Keratinocyte (primary cell): ENCODE data around the gene AMBP. TPM values are rescaled to one million over a fixed set of nuclear protein-coding genes. Genes with fewer than 3 reads are reported as not detected.

ENCODE experiments used
- DNase-seq: peaks from one replicate; pipeline ENCODE4 v3.0.0-alpha.2; 2011; ENCODE audit warnings: low read depth, missing footprints, low spot score
- FAIRE-seq: peaks from 2 replicates; lab custom pipeline; 2011; peaks lifted over from hg19 to GRCh38; lab: Jason Lieb, UNC
- H2AFZ ChIP-seq: 2 replicates; pipeline ENCODE4 v1.6.0; 2012; ENCODE audit warnings: low read length, control low read depth, inconsistent platforms; ENCODE audit not compliant: control insufficient read depth
- H3K27ac ChIP-seq: 2 replicates; pipeline ENCODE4 v1.5.1; 2011; ENCODE audit warnings: low read length; ENCODE audit not compliant: control insufficient read depth, insufficient read depth
- H3K27me3 ChIP-seq: 3 replicates; pipeline ENCODE4 v1.6.0; 2011; ENCODE audit warnings: low read length; ENCODE audit not compliant: control insufficient read depth, insufficient read depth; ENCODE audit errors: extremely low read depth
- H3K36me3 ChIP-seq, 2 experiments: 2 replicates in 1 of 2; 3 replicates in 1 of 2; pipeline ENCODE4 v1.5.1; 2011; ENCODE audit warnings: low read length in 2 of 2, mild to moderate bottlenecking in 1 of 2; ENCODE audit not compliant: control insufficient read depth in 2 of 2, insufficient read depth in 2 of 2; ENCODE audit errors: extremely low read depth in 1 of 2
- H3K4me1 ChIP-seq: 3 replicates; pipeline ENCODE4 v1.5.1; 2011; ENCODE audit warnings: low read length; ENCODE audit not compliant: control insufficient read depth, insufficient read depth; ENCODE audit errors: extremely low read depth
- H3K4me2 ChIP-seq: 3 replicates; pipeline ENCODE4 v1.6.0; 2011; ENCODE audit warnings: low read depth, low read length; ENCODE audit not compliant: control insufficient read depth, insufficient read depth; ENCODE audit errors: extremely low read depth
- H3K4me3 ChIP-seq, 3 experiments: fragments of 200-600 bp in 1 of 3; sonication (generic) in 1 of 3; 2 replicates in 2 of 3; 3 replicates in 1 of 3; pipeline ENCODE4 v1.5.1; 2011 to 2016; ENCODE audit warnings: low read length in 3 of 3, mild to moderate bottlenecking in 3 of 3, control low read depth in 2 of 3, inconsistent platforms in 1 of 3, low read depth in 1 of 3, mixed read lengths in 1 of 3, mixed run types in 1 of 3, moderate library complexity in 1 of 3; ENCODE audit not compliant: control insufficient read depth in 2 of 3, insufficient read depth in 2 of 3; ENCODE audit errors: extremely low read depth in 1 of 3
- H3K79me2 ChIP-seq: 2 replicates; pipeline ENCODE4 v1.6.0; 2012; ENCODE audit warnings: low read length; ENCODE audit not compliant: control insufficient read depth, insufficient read depth
- H3K9ac ChIP-seq: 3 replicates; pipeline ENCODE4 v1.6.0; 2011; ENCODE audit warnings: low read length; ENCODE audit not compliant: control insufficient read depth, insufficient read depth; ENCODE audit errors: extremely low read depth
- H3K9me1 ChIP-seq: 3 replicates; pipeline ENCODE4 v1.6.0; 2011; ENCODE audit warnings: low read length; ENCODE audit not compliant: control insufficient read depth, insufficient read depth; ENCODE audit errors: extremely low read depth
- H3K9me3 ChIP-seq: 2 replicates; pipeline ENCODE4 v1.5.1; 2012; ENCODE audit warnings: low read depth, low read length; ENCODE audit not compliant: control insufficient read depth
- H4K20me1 ChIP-seq: 3 replicates; pipeline ENCODE4 v1.6.0; 2011; ENCODE audit warnings: low read length; ENCODE audit not compliant: control insufficient read depth, insufficient read depth; ENCODE audit errors: extremely low read depth
- CTCF ChIP-seq, 3 experiments: IDR thresholded peaks in 1 of 3; conservative IDR thresholded peaks in 1 of 3; optimal IDR thresholded peaks in 1 of 3; 2 replicates in 2 of 3; 3 replicates in 1 of 3; pipeline versions ENCODE3 to v1.5.1; 2011; ENCODE audit warnings: low read length in 3 of 3, mild to moderate bottlenecking in 3 of 3, moderate library complexity in 2 of 3, control low read depth in 1 of 3, inconsistent platforms in 1 of 3; ENCODE audit not compliant: insufficient read depth in 2 of 3; ENCODE audit errors: extremely low read depth in 1 of 3
- EZH2 ChIP-seq: IDR thresholded peaks from one replicate; pipeline ENCODE4 v1.6.1; 2012; ENCODE audit warnings: inconsistent platforms, mild to moderate bottlenecking, low read length, moderate library complexity
- dilution Hi-C: fragments of 300-500 bp; cut with MboI; formaldehyde crosslinking; loops from one replicate; pipeline ENCODE4 v1.7.0; 2020; ENCODE audit warnings: low sequenced_read_pairs; ENCODE audit not compliant: extremely low pct_ligation_motif_present
- polyA plus RNA-seq, 5 experiments: library from polyadenylated mRNA; depleted of rRNA in 3 of 5; stranded (reverse) in 3 of 5; stranded (forward) in 1 of 5; unstranded in 1 of 5; fragments of >200 nt; gene quantifications; 1 replicate in 1 of 5; 2 replicates in 3 of 5; 3 replicates in 1 of 5; pipeline versions ENCODE4 v1.2.1 to v1.2.3, GENCODE V29; 2011 to 2012; ENCODE audit warnings: missing spikeins in 2 of 5, low read depth in 1 of 5, low replicate concordance in 1 of 5

Gene AMBP
- polyA plus RNA-seq, 1 donor (not counting 4 experiments of a cell fraction or from before 2014, with no cell fraction given): not detected

DNA sequence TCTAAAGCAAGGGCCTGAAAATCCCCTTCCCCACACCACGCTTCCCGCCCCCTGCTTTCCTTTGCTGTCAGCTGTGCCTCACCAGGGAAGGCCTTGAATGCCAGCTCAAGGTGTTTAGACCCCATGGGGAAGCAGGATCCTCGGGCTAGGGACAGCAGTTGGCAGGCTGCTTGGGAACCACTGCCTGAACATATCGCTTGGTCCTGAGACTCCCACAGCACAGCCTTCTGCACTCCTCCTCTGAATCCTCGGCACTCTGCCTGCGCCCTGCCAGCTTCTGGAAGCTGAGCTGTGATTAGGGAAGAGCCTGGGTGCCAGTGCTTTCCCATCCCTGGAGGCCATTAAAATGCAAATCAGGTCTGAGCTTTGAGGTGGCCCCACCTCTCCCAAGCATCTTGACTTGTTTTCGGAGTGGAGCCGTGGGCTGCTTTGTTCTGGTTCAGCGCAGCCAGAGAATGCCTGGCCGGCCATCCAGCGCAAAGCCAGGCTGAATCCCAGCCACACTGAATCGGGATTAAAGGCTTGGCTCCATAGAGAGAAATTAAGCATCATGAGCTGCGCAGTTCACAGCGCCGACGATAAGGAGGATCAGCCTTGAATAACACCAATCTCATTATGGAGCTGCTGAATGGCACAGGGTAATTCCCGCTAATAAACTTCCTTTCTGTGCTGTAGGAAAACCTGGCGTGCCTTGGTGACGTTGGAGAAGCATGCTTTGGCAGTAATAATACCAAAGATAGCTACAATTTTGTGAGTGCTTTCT is 40.0 kb downstream of the AMBP start:
- no peak for FAIRE-seq

GRCh38 chr9:114037249-114037648 is 40.9 kb downstream of the AMBP start:
- Histone ChIP-seq H3K9ac (no peak overlapping the region), H3K4me2 (no peak overlapping the region), H3K27ac (no peak overlapping the region), H3K36me3 (peaks cover 0 to 9% of the 10 kb centered on the region in 2 experiments), H4K20me1 (no peaks in the 10 kb centered on the region), H3K4me3 (no peak overlapping the region), H3K4me1 (no peaks in the 10 kb centered on the region), H3K79me2 (no peaks in the 10 kb centered on the region), H2AFZ (no peak overlapping the region), H3K9me3 (no peaks in the 10 kb centered on the region), H3K9me1 (no peaks in the 10 kb centered on the region), H3K27me3 (no peaks in the 10 kb centered on the region)
- FAIRE-seq: no peak
- dilution Hi-C loops: no loop called here
- no peak for DNase-seq
- TF ChIP-seq EZH2 (no peak), CTCF (optimal IDR thresholded peaks at IDR 0.05 in 1 of 3, IDR thresholded peaks at IDR 0.05 in 1 of 3, conservative IDR thresholded peaks at IDR 0.05 in 1 of 3; ENCODE audit: extremely low read depth in 1 of 3, insufficient read depth in 2 of 3, low read length in 3 of 3) (no peak)

More for the DNA sequence above, 40.0 kb downstream of the AMBP start:
- TF ChIP-seq EZH2: no peak
- TF ChIP-seq CTCF (optimal IDR thresholded peaks at IDR 0.05 in 1 of 3, IDR thresholded peaks at IDR 0.05 in 1 of 3, conservative IDR thresholded peaks at IDR 0.05 in 1 of 3; ENCODE audit: extremely low read depth in 1 of 3, insufficient read depth in 2 of 3, low read length in 3 of 3): no peak
- Histone ChIP-seq H3K4me3 (no peak overlapping the region), H3K9me3 (no peaks in the 10 kb centered on the region), H3K36me3 (peaks cover 0 to 9% of the 10 kb centered on the region in 2 experiments), H2AFZ (no peak overlapping the region), H3K9me1 (no peaks in the 10 kb centered on the region), H3K9ac (no peak overlapping the region), H3K79me2 (no peaks in the 10 kb centered on the region), H3K27me3 (no peaks in the 10 kb centered on the region), H3K4me1 (no peaks in the 10 kb centered on the region), H4K20me1 (no peaks in the 10 kb centered on the region), H3K4me2 (no peak overlapping the region), H3K27ac (no peak overlapping the region)
- dilution Hi-C loops: no loop called here
- no peak for DNase-seq
